IPS-20b (cell line): ENCODE results near the gene OR10H4.

ENCODE experiments used
- H3K27ac ChIP-seq: one replicate; pipeline ENCODE4 v1.5.1; 2013; ENCODE audit warnings: low read length
- H3K27me3 ChIP-seq: 2 replicates; pipeline ENCODE4 v1.6.1; 2013; ENCODE audit warnings: mild to moderate bottlenecking, low read length, inconsistent platforms; ENCODE audit not compliant: insufficient read depth
- H3K36me3 ChIP-seq: 2 replicates; pipeline ENCODE4 v1.6.1; 2013; ENCODE audit warnings: low read depth, mild to moderate bottlenecking, inconsistent platforms, low read length, moderate library complexity; ENCODE audit not compliant: insufficient read depth
- H3K4me1 ChIP-seq: 2 replicates; pipeline ENCODE4 v1.6.1; 2013; ENCODE audit warnings: mild to moderate bottlenecking, control low read depth, inconsistent platforms, low read length, moderate library complexity; ENCODE audit not compliant: insufficient read depth
- H3K4me3 ChIP-seq: 2 replicates; pipeline ENCODE4 v1.5.1; 2013; ENCODE audit warnings: mild to moderate bottlenecking, low read length, inconsistent platforms
- H3K9ac ChIP-seq: 2 replicates; pipeline ENCODE4 v1.6.1; 2013; ENCODE audit warnings: low read depth, mild to moderate bottlenecking, inconsistent platforms, low read length, moderate library complexity
- H3K9me3 ChIP-seq: 2 replicates; pipeline ENCODE4 v1.6.1; 2013; ENCODE audit warnings: mild to moderate bottlenecking, low read depth, low read length, inconsistent platforms; ENCODE audit not compliant: insufficient read depth

The OR10H4 gene

DNA sequence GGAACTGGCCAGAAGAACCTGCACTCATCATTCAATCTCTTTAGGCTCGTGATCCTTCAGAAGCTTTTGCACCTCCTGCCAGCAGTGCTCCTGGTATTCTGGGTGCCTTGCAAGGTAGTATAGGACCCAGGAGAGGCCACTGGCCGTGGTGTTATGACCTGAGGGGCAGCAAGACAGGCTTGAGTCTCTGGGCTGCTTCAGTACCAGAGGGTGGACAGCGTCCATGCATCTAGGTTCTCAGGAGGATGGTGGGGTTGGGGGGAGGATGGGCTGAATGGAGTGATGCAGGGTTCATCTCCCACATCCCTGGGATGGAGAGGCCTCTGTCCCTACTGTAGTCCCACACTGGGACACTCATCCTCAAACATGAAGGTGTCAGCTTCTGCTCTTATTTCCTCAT, 41.1 kb downstream of the OR10H4 start:
- H3K9me3 ChIP-seq: peaks cover 91% of the 10 kb centered on the region
- no peaks in the 10 kb centered on the region for H3K4me1 ChIP-seq
- no peak overlapping the region for H3K4me3 ChIP-seq
- no peaks in the 10 kb centered on the region for H3K27me3 ChIP-seq
- H3K9ac ChIP-seq: no peak overlapping the region
- no peaks in the 10 kb centered on the region for H3K36me3 ChIP-seq
- no peak overlapping the region for H3K27ac ChIP-seq

DNA sequence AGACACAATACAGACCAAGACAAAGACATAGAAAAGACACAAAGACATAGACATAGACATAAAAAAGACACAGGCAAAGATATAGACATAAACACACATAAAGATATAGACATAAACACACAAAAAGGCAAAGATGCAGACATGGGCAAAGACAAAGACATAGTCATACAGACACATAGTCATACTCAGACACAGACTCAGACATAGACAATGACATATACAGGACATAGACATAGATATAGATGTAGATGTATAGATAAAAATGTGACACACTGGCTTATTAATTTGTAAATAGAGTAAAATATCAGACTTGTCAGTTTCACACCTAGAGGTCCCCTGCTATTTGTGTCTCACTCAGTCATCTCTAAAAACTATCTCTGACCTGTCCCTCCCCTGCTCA, 42.8 kb downstream of the OR10H4 start:
- peaks cover 92% of the 10 kb centered on the region for H3K9me3 ChIP-seq

DNA sequence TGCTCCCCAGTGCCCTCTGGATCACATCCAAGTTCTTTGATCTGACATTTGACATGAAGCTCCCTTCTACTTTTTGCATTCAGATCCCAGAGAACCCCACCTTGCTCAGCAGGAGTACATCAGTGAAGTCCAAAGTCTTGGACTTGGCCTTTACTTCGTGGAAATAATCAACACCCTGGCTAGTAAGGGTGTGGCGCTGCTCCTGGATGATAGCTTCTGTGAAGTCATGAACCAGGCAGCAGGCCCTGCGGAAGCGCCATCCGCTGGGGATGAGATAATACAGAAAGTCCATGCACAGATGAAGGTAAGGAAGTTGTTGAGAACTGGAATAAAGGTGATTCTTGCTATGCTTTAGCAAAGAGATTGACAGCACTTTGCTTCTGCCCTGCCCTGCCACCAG, 43.2 kb downstream of the OR10H4 start:
- Histone ChIP-seq H3K9ac (no peak overlapping the region), H3K36me3 (no peaks in the 10 kb centered on the region), H3K27ac (no peak overlapping the region), H3K27me3 (no peaks in the 10 kb centered on the region), H3K4me1 (no peaks in the 10 kb centered on the region), H3K9me3 (peaks cover 92% of the 10 kb centered on the region), H3K4me3 (no peak overlapping the region; the same call in 1 of the 2 replicates)

More for the DNA sequence above, 42.8 kb downstream of the OR10H4 start:
- Histone ChIP-seq H3K4me1 (no peaks in the 10 kb centered on the region), H3K4me3 (no peak overlapping the region), H3K27ac (no peak overlapping the region), H3K36me3 (no peaks in the 10 kb centered on the region), H3K9ac (no peak overlapping the region), H3K27me3 (no peaks in the 10 kb centered on the region)

- Histone ChIP-seq H3K27me3 (no peaks in the 10 kb centered on the region), H3K9me3 (peaks cover 96% of the 10 kb centered on the region)
These were observed 46.7 kb downstream of the OR10H4 start for GRCh38 chr19:15995536-15995935.

GRCh38 chr19:15998166-15998565, 49.4 kb downstream of the OR10H4 start:
- no peaks in the 10 kb centered on the region for H3K36me3 ChIP-seq
- no peaks in the 10 kb centered on the region for H3K27me3 ChIP-seq
- H3K27ac ChIP-seq: no peak overlapping the region
- no peaks in the 10 kb centered on the region for H3K4me1 ChIP-seq
- H3K9me3 ChIP-seq: peaks cover 95% of the 10 kb centered on the region
- H3K4me3 ChIP-seq: no peak overlapping the region
- H3K9ac ChIP-seq: no peak overlapping the region

More at GRCh38 chr19:15995536-15995935, 46.7 kb downstream of the OR10H4 start:
- no peak overlapping the region for H3K9ac ChIP-seq
- H3K36me3 ChIP-seq: no peaks in the 10 kb centered on the region
- no peak overlapping the region for H3K4me3 ChIP-seq
- no peaks in the 10 kb centered on the region for H3K4me1 ChIP-seq
- no peak overlapping the region for H3K27ac ChIP-seq
